Transverse colon (tissue), 4 donors: ENCODE measurements around the gene HECTD4.

Experiments
- CTCF ChIP-seq, 5 experiments: fragments of 200-600 bp in 3 of 5; fragments of 450-650 bp in 2 of 5; sonication (generic) in 3 of 5; IDR thresholded peaks; 1 replicate in 2 of 5; 2 replicates in 3 of 5; pipeline ENCODE4 v1.5.1; 2016 to 2017; ENCODE audit warnings: antibody characterized with exemption in 5 of 5, inconsistent platforms in 3 of 5, mild to moderate bottlenecking in 2 of 5, moderate library complexity in 1 of 5
- EP300 ChIP-seq: sonication (generic); formaldehyde crosslinking; IDR thresholded peaks from one replicate; pipeline ENCODE4 v1.6.1; 2017; ENCODE audit warnings: antibody characterized with exemption, low read depth
- POLR2A ChIP-seq: fragments of 450-650 bp; IDR thresholded peaks from one replicate; pipeline ENCODE4 v1.6.1; 2016; ENCODE audit warnings: antibody characterized with exemption, mild to moderate bottlenecking, moderate library complexity
- POLR2AphosphoS5 ChIP-seq, 3 donors: sonication (generic); formaldehyde crosslinking; IDR thresholded peaks; one replicate each; pipeline ENCODE4 v1.6.1; 2016; ENCODE audit warnings: antibody characterized with exemption in 3 of 3

GRCh38 chr12:112308652-112309051 lies 73.6 kb downstream of the HECTD4 start:
- TF ChIP-seq EP300 (no peak), POLR2AphosphoS5 (IDR thresholded peaks at IDR 0.05) (no peak), POLR2A (no peak), CTCF (IDR thresholded peaks at IDR 0.05) (no peak)
